ENCODE measurements around the gene HHIPL1.

Gene HHIPL1

DNA sequence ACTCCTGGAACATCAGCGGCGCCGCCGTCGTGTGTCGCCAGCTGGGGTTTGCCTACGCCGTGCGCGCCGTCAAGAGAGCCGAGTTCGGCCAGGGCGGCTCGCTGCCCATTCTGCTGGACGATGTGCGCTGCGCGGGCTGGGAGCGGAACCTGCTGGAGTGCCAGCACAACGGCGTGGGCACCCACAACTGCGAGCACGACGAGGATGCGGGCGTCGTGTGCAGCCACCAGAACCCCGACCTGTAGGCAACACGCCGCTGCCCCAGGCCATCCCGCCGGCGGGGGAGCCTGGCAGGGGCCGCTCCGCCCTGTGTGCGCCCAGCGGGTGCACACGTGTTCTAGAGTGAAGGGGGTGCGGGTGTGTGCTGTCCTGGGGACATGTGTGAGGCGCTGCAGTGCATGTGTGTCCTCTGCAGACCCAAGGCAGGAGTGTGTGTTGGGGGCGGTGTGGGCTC, 30.5 kb downstream of the HHIPL1 start:
- DNase-seq (ENCODE audit: low read depth) = no peak

DNA sequence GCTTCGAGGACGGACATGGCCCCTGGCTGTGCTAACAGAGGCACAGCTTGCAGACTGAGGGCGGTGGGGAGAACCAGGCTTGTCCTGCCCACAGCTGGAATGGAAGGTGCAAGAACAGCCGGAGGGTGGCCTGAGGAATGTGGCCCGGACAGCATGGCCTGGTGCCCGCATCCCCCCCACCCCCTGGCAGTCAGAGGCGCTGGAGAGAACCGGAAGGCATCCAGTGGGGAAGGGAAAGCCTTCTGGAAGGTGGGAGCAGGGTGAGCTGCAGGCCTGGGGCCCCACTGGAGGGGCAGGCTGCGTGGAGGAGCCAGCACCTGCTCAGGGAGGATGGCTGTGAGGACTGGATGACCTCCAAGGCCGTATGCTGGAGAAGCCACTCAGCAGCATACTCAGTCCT, 31.0 kb downstream of the HHIPL1 start:
- no peak for DNase-seq (ENCODE audit: low read depth)

DNA sequence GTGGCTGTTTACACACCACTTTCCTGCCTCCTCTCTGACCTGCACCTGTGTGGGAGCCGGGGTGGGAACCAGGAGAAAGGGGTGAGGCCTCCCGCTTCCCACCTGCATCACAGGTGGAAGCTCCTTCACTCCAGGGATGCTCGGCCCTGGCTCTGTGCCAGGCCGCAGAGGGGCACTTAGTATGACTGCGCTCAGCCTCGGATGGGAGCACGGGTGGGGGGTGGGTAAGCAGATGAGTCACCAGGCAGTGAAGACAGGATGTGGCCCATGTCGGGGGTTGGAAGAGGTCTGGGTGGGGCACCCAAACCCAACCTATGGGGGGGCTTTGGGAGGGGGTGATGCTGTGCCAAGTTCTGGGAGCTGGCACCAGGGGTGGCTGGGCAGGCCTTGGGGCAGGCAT, 31.7 kb downstream of the HHIPL1 start:
- DNase-seq (ENCODE audit: low read depth) = no peak

DNA sequence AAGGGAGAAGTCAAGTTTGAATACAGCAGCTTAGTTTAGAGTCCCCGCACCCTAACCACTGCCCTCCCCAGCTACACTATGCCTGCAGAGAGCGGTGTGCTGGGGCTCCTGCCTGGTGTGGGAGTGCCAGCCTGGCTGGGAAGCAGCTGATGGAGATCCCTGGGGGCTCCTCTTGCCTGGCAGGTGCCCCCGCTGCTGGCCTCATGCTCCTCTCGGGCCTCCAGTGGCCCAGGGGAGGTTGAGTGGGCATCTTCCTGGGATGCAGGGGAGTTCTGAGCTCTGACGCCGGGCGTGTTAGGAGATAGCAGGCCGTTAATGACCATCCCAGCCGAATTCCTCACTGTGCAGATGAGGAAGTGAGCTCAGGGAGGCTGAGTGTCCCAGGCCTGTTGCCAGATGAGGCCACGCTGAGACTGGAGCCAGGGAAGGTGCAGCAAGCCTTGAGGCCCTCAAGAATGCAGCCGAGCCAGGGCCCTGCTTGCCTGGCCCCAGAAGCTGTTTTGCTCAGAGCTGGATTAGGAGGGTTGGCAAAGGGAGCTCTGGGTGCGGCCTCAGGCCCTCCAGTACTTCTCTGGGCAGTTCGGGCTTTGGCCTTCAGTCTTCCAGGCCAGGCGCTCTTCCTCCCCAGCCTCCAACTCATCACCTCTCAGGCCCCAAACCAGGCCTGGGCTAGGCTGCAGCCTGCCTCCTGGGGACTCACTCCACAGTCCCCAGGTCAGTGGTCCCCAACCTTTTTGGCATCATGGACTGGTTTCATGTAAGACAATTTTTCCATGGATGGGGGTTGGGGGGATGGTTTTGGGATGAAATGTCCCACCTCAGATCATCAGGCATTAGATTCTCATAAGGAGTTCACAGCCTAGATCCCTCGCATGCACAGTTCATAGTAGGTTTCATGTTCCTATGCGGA, 32.6 kb downstream of the HHIPL1 start:
- DNase-seq (ENCODE audit: low read depth) = no peak

DNA sequence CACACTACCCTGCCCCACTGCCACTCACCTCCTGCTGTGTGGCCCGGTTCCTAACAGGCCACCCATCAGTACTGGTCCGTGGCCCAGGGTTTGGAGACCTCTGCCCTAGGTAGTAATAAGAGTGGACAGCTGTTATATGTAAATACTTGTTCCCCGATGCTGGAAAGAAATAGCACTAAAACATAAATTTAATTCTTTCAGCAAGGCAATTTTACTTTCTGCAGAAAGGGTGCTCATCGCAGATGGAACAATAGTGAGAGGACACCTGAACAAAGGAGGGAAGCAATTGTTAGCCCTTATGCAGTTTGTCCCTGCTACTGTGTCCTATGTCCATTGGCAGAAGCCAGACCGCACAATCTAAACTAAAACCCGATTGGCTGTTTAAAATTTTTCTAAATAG, 33.3 kb downstream of the HHIPL1 start:
- DNase-seq (ENCODE audit: low read depth) = no peak

DNA sequence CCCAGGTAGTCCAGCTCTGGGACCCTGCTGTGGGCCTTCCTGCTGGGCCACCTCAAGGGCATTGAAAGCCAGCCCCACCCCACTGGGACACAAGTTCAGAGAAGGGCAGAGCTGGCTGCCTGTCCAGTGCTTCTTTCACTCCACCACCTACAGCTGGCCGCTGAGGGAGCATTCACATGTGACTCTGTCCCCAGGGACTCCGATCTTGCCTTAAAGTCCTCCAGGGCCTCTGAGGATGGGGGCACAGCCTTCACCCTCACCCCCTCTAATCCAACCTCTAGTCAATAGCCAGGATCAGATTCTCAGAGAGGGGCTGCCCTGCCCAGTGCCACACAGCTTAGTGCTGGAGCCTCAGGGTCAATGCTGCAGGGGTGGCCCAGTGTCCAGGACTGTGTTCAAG, 34.2 kb downstream of the HHIPL1 start:
- DNase-seq (ENCODE audit: low read depth) = no peak

DNA sequence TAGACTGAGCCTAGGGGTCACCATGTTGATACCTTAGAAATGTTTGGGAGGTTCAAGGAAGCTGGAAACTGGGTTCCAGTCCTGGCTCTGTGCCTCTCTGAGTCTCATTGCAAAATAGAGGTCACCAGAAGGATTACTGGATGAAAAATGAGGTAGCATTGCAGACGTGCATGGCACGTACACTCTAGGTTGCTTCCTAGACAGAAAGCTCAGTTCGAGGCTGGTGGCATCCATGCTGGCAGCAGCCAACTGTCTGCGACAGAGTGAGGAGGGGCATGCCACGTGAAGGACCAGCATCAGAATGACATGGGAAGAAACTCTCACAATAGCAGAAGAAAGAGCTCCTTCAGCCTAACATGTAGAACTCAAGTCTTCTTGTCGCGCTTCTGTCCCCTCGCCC, 34.6 kb downstream of the HHIPL1 start:
- DNase-seq (ENCODE audit: low read depth) = no peak

DNA sequence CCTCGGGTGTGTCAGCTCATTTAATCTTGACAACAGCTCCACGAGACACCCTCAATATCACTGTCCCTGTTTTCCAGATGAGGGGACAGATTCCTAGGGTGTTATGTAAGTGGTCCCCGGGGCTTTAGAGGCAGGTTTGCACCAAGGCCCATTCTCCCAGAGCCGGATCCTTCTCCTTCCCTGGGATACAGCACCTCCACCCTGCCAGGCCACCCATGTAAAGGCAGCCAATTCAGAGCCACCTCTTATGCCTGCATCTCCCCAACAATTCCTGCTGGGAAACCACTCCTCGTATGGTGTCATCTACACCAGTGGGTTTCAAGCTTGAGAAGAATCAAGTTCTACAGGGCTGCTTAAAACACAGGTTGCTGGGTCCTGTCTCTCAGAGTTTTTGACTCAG, 35.1 kb downstream of the HHIPL1 start:
- DNase-seq (ENCODE audit: low read depth) = no peak

DNA sequence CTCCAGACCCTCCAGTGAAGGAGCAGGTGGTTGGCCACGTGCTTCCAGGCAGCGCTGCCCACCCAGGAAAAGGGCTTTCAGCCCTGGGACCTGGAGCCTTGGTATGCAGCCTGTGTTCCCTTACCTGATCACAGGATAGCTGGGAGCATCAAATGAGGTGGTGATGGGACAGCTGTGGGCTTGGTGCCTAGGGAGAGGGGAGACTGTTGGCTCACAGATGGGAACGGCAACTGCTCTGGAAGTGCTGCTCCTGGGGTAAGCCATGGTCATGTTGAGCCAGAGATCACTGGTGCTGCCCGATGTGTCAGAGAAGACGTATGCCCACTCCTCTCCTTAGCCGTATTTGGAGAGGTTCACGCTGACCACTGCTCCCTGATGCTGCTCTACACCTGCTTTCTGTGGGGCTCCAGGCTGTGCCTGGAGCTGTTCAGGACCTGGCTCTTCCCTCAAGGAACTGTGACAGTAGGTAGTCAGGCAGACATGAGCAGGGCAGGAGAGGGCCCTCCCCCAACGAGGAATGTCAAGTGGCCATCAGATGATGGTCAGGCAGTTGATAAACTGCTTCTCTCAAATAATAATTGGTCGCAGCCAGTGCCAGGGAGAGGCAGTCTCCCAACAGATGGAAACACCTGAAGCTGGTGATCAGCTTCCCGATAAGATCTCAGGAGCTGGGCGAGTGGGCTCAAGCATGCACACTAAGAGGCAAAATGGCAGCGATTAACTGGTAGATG, 36.3 kb downstream of the HHIPL1 start:
- no peak for DNase-seq (ENCODE audit: low read depth)

DNA sequence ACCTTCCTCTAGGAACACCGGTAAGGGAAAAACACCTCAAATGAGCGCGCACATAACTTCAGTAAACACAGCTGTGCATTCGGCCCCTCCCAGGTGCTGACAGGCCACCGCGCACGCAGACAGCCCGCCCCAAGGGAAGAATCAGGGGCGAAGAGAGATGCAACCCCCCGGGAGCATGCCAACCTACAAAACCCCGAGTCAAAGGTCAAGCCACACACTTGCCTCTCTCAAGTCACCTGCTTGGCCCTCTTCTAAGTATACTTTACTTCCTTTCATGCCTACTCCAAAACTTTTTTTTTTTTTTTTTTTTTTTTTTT, 36.9 kb downstream of the HHIPL1 start:
- no peak for DNase-seq (ENCODE audit: low read depth)

DNA sequence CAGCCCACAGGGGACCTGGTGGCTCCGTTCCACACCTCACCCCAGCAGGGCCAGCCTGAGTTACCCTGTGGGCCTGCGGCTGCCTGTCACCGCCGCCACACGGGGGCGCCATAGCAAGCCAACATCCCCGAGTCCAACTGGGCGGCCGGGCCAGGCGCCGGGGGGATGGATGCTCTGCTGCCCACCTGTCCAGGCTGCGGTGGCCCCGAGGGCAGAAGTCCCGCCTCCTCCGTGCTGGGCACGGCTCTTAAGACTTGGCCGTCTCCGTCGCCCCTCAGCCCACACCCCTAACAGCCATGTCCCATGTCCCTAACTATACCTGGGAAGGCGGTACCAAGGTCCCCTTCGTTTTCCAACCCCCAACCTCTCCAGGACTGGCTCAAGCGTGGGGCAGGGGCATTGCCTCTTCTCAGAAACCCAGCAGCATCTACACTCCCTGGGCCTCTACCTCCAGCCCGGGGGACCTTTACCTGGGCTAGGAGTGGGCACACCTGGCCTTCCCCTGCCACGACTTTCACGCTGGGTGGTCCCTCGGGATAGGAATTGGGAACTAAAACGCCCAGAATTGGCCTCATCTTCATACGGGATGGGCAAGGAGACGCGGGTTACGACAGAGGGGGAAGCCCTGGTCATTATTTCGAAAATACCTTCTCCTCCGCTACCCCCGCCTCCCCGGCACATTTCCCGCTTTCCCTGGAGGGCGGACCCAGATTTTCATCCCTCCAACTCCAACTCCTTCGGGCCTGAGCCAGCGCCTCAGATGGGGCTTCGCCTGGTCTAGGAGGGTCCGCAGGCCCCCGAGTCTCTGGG, 38.1 kb downstream of the HHIPL1 start:
- peak; percentile 66 for DNase-seq (ENCODE audit: low read depth)

DNA sequence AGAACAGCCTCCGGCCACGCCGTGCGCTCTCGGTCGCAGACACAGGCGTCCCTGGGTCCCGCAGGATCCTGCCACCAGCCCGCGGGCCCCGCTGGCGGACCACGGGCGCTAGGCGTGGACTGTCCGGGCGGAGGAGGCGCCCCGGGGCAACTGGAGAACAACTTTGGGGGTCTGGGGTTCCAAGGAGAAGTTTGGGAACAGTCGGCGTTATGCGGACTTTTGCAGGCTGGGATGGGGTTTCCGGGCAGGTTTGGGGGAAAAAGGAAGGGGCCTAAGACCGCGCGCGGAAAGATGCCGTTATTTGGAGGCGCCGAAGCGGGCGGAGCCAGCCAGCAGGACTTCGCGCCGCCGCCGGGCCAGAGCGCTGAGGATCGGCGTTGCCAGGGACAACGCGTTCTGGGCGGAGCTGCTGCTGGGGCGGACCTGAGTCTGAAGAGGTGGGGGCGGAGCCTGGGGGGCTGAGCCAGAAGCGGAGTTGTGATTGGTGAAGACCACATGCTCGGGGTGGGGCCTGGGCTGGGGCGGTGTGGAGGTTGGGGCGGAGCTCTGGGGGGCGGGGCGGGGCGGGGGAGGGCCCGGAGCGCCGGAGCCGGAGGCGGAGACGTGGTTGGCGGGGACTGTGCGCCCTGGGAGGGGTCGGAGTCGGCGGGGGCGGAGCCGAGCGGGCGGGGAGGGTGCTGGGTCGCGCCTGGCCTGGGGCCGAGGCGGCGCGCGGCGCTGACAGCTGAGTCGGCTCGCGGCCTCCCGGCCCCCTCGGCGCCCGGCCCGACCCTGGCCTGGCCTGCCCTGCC, 38.9 kb downstream of the HHIPL1 start, which contains the start of gene CYP46A1:
Gene CYP46A1 (plus strand): TSS at position 680 of the 791 bp plus-strand sequence. CDS start 120 bp downstream, outside the sequence.
- peak; percentile 99 for DNase-seq (ENCODE audit: low read depth)

DNA sequence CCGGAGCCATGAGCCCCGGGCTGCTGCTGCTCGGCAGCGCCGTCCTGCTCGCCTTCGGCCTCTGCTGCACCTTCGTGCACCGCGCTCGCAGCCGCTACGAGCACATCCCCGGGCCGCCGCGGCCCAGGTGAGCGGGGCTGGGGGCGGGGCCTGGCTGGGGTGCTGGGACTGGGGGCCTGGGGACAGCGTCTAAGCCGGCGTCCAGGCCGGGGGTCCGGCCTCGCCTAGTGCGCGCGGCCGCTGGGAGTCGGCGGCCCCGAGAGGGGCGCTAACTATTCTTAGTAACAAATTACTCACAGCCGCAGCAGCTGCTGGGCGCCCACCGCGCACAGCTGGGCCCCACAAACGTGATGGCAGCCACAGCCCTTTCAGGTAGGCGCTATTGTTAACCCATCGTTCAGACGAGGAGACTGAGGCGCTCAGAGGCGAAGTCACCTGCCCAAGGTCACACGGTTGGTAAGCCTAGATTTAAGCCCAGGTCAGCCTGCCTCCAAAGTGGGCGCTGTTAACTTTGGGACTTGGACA, 39.5 kb downstream of the HHIPL1 start:
- DNase-seq (ENCODE audit: low read depth) = no peak

DNA sequence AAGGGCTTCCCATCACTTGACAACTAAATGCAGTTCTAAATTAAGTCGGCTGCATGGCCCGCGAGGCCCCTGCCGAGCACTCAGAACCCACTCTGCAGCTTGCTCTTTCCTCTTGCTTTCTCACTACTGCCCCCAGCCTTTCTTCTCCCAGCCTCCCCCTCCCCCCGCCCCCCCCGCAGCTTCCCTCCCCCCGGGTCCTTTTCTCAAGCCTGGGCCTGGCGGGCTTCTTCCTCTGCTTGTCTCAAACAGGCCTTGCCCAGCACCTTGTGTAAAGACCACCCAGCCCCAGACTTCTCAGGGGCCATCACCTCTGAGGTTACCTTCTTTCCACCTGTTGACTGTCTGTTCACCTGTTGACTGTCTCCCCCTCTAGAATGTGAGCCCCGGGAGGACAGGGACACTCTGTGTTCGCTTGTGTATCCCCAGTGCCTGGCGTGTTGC, 40.2 kb downstream of the HHIPL1 start:
- DNase-seq (ENCODE audit: low read depth) = no peak

DNA sequence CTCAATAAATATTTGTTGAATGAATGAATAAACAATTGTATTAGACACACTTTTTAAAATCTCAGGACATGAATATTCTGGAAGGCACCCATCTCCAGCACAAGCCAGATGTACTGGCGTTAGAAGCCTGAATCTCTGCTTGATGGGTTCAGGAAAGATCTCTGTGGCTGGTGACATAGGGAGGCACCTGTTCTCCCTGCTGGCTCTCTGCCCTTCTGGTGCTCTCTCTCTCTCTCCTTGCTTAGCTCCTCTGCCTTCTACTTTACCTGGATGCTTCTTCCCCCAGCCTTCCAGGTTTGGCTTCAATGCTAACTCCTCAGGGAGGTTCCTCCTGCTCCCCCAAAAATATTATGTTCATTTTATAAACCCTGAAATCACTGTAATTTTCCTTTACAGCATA, 40.7 kb downstream of the HHIPL1 start:
- DNase-seq (ENCODE audit: low read depth) = no peak

DNA sequence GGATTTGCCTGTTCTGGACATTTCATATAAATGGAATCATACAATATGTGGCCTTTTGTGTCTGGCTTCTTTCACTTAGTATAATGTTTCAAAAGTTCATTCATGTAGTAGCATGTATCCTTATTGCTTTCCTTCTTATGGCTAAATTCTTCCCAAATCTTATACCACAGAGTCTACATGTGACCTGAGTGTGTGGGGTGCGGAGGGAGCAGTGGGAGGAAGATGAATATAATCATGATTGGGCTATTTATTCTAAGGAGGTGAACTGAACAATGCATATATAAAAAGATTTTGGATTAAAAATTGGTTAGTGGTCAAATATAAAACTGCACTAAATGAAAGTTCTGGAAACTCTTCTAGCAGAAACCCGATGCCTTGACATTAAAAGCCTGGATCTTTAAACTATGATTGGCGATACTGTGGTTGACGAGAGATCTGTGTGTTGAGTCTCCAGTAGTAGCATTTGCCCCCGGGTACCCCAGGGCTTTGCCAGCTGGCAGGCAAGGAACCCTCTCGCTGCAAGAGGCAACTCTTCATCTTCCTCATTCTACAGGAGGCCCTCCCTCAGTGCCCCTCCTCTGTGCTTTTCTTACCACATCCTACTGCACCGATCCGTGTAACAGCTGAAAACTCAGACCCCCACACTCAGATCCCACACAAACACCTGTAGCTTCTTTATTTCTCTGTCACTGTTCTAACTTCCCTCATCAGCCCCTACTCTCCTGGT, 41.8 kb downstream of the HHIPL1 start:
- no peak for DNase-seq (ENCODE audit: low read depth)

DNA sequence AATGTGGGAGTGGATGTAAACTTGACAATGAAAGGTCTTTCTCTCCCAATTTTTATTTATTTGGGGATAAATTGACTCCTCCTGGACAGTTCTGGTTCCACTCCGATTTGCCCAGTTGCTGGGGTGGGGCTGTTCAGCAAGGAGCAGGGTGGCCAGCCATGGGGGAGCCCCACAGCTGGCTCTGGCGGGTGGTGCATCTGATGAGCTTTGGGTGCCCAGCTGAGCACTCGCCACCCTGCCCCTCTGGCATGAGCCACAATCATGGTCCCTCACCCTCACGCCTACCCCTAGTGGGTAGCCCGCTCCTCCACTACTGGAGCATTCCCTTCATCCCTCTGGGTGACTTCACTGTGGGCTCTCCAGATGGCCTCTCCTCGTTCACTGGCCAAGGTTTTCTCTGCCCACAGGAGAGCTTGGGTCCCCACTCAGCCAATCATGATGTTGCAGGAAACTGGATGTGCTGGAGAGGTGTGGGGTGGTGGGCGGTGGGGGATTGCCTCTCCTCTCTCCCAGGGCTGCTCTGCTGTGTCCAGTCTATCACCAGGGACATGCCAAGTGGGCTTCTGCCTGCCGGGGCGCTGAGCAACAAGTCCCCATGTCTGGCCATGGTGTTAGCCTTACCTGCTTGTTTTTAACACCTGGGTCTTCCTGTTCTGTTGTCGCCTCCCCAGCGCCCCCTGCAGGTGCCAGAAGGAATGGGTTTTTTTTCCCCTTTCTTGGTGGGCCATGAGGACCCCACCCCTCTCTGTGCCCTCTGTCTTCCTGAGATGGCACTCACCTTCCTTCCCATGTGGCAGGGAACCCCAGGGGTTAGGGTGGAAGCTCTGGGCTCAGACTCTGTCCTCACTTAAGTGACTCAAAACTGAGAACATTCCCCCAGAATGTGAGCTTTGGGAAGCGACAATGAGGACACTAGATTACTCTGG, 42.6 kb downstream of the HHIPL1 start:
- DNase-seq (ENCODE audit: low read depth) = peak; percentile 6

DNA sequence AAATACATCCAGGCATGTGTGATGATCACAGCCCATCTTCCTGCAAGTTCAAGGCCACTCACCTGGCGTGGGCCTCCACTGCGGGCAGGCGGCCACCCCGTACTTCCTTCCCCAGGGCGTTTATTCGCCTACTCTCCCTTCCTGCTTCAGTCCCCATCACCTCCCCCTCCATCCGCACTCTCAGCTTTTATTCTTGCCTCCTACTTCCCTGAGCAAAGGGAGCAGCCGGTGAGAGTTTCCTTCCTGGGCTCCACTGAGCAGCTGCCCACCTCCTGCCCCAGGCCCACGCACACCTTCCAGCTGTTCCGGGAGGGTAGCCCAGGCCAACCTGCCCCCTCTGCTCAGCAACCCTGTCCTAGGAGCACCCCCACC, 43.3 kb downstream of the HHIPL1 start:
- no peak for DNase-seq (ENCODE audit: low read depth)

DNA sequence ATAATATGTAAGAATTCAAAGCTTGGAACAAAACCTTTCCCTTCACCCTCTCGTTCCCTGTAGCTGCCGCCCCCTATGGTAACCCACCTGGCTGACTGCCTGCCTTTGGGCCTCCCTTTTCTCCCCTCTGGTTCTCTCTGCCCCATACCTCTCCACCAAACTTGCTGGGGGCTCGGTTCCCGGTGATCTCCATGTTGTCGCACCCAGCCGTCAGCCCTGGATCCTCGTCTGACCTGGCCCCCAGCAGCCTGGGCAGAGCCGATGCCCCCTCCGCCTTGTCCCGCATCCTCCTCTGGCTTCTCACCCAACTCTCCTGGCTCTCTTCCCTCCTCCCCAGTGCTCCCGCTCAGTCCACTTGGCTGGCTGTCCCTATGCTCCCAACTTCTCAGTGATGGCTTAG, 43.7 kb downstream of the HHIPL1 start:
- no peak for DNase-seq (ENCODE audit: low read depth)
